Tibial nerve (tissue), 4 donors: ENCODE measurements around the gene CRB2. TPM values are rescaled to one million over a fixed set of nuclear protein-coding genes. Genes with fewer than 3 reads are reported as not detected.

ENCODE experiments used
- DNase-seq, 2 donors: peaks; one replicate each; pipeline ENCODE4 v3.0.0-alpha.2; 2019; ENCODE audit warnings: low spot score in 2 of 2
- H3K27ac ChIP-seq, 4 donors: fragments of 200-600 bp; sonication (generic) in 3 of 4; one replicate each; pipeline ENCODE4 v1.5.1; 2017 to 2019; ENCODE audit warnings: mild to moderate bottlenecking in 1 of 4
- H3K27me3 ChIP-seq, 2 donors: fragments of 200-600 bp; sonication (generic) in 1 of 2; one replicate each; pipeline versions ENCODE4 v1.5.1 to v1.6.0; 2017 to 2019
- H3K36me3 ChIP-seq, 3 donors: fragments of 200-600 bp; sonication (generic); one replicate each; pipeline ENCODE4 v1.5.1; 2018 to 2019
- H3K4me1 ChIP-seq, 4 donors: fragments of 200-600 bp; sonication (generic) in 3 of 4; one replicate each; pipeline ENCODE4 v1.5.1; 2017 to 2019
- H3K4me3 ChIP-seq, 4 donors: fragments of 200-600 bp; sonication (generic) in 3 of 4; one replicate each; pipeline ENCODE4 v1.5.1; 2017 to 2019; ENCODE audit warnings: mild to moderate bottlenecking in 1 of 4, moderate library complexity in 1 of 4
- H3K9me3 ChIP-seq, 4 donors: fragments of 200-600 bp; sonication (generic) in 3 of 4; one replicate each; pipeline ENCODE4 v1.5.1; 2017 to 2019
- EP300 ChIP-seq, 2 donors: sonication (generic); formaldehyde crosslinking; IDR thresholded peaks; one replicate each; pipeline ENCODE4 v1.6.1; 2017; ENCODE audit warnings: antibody characterized with exemption in 2 of 2, mild to moderate bottlenecking in 1 of 2
- POLR2A ChIP-seq, 2 donors: fragments of 450-650 bp; IDR thresholded peaks; one replicate each; pipeline ENCODE4 v1.6.1; 2017; ENCODE audit warnings: antibody characterized with exemption in 2 of 2, mild to moderate bottlenecking in 2 of 2, moderate library complexity in 2 of 2
- WGBS, 2 donors: methylation state at CpG; one replicate each; pipeline ENCODE4 v1.1.5; 2018; 5-methylcytosine and 5-hydroxymethylcytosine counted together
- total RNA-seq, 4 donors: library from RNA; depleted of rRNA; stranded (reverse); fragments of >200 nt; gene quantifications; one replicate each; pipeline ENCODE4 v1.1.0, GENCODE V29; 2016
- TF ChIP-seq, protein P1 (sequence below), 5 experiments: fragments of 200-600 bp in 3 of 5; fragments of 450-650 bp in 2 of 5; sonication (generic) in 3 of 5; IDR thresholded peaks; one replicate each; pipeline ENCODE4 v1.5.1; 2016 to 2019; ENCODE audit warnings: antibody characterized with exemption in 5 of 5, mild to moderate bottlenecking in 3 of 5, moderate library complexity in 2 of 5

The CRB2 gene
- total RNA-seq, 4 donors from 2014 or later: under 0.01 to 0.44 TPM; not detected in 2

DNA sequence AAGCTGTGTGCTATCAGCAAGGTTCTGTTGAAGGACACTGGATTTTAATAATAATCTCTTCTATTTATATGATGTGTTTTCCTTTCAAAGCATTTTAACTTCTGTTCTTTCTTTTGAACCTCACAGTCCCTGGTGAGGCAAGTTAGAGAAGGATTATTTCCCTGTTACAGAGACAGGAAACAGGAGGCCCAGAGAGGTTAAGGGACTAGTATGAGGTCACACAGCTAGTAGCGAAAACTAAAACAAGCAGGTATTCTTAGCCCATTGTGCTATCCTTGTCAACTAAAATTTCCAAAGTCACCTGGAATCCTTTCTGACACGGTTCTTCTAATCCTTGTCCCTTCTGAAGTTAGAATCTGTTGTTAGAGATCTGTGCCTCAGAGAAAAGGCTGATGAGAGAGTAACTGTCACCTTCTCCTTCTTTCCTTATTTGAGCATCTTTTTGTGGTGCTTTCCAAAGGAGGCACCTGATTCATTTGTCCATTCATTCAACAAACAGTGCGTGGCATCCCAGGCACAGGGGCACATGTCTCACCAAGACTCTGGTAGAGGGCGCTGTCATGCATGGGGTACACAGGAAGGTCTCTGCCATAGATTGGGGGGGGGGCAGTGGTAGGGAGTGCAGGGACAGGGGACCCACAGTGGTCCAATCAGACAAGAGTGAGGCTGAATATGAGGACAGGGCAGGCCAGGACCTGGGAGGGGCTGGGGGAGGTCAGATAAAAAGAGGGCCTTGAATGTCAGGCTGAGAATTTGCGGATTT lies 61.5 kb downstream of the CRB2 start:
- H3K9me3 ChIP-seq: no peaks in the 10 kb centered on the region
- no peak overlapping the region for H3K4me3 ChIP-seq
- H3K36me3 ChIP-seq: peaks cover 0 to 56% (median 0%) of the 10 kb centered on the region in 3 donors
- no peak for DNase-seq
- no peak overlapping the region for H3K27ac ChIP-seq
- 86 to 97% methylated on average over 5 of the region's 5 CpGs for WGBS, 2 donors
- H3K27me3 ChIP-seq: no peaks in the 10 kb centered on the region
- no peaks in the 10 kb centered on the region for H3K4me1 ChIP-seq
- no peak for TF ChIP-seq POLR2A (IDR thresholded peaks at IDR 0.05)
- TF ChIP-seq, protein P1, sequence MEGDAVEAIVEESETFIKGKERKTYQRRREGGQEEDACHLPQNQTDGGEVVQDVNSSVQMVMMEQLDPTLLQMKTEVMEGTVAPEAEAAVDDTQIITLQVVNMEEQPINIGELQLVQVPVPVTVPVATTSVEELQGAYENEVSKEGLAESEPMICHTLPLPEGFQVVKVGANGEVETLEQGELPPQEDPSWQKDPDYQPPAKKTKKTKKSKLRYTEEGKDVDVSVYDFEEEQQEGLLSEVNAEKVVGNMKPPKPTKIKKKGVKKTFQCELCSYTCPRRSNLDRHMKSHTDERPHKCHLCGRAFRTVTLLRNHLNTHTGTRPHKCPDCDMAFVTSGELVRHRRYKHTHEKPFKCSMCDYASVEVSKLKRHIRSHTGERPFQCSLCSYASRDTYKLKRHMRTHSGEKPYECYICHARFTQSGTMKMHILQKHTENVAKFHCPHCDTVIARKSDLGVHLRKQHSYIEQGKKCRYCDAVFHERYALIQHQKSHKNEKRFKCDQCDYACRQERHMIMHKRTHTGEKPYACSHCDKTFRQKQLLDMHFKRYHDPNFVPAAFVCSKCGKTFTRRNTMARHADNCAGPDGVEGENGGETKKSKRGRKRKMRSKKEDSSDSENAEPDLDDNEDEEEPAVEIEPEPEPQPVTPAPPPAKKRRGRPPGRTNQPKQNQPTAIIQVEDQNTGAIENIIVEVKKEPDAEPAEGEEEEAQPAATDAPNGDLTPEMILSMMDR (IDR thresholded peaks at IDR 0.05): no peak
- no peak for TF ChIP-seq EP300 (IDR thresholded peaks at IDR 0.05)

DNA sequence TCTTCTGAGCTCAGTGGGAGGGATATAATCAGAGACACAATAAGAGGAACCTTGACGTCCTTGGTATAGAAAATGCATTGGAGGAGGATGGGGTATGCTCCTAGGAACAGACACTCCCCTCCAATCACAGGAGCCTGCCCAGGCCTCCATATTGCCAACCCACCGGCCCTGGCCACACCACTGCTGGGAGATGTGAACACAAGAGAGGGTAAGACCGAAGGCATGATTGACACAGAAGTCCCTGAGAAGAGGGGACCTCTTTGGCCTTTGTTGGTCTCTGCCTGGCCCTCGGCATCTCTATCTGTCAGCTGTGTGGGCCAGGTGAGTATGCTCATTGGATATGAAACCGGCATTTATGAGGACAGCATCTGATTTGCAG lies 62.0 kb downstream of the CRB2 start:
- H3K4me1 ChIP-seq: no peaks in the 10 kb centered on the region
- H3K36me3 ChIP-seq: peaks cover 0 to 62% (median 0%) of the 10 kb centered on the region in 3 donors
- TF ChIP-seq POLR2A (IDR thresholded peaks at IDR 0.05) (no peak), EP300 (IDR thresholded peaks at IDR 0.05) (no peak)
- TF ChIP-seq, protein P1 (IDR thresholded peaks at IDR 0.05): no peak
- DNase-seq: no peak
- H3K4me3 ChIP-seq: no peak overlapping the region
- no peaks in the 10 kb centered on the region for H3K27me3 ChIP-seq
- no peaks in the 10 kb centered on the region for H3K9me3 ChIP-seq
- WGBS, 2 donors: 89 to 93% methylated on average over 5 of the region's 5 CpGs
- H3K27ac ChIP-seq: no peak overlapping the region

DNA sequence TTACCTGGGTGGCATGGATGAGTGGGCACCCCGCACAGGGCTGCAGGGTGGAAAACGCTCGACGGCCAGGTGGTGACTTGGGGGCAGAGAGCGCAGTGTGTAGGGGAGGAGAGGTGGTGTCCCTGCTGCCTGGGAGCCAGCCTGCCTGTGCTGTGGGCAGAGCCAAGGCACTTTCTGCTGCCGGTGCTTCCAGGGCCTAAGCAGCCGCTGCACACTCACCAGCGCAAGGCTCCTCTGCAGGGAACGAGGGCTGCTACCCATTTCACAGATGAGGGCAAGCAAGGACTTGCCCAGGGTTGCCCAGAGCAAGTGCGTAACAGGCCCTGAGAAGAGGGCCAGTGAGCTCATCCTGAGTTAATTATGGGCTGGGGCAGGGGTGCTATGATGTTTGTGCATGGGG lies 62.5 kb downstream of the CRB2 start:
- Histone ChIP-seq H3K27ac (no peak overlapping the region), H3K4me1 (no peaks in the 10 kb centered on the region), H3K27me3 (no peaks in the 10 kb centered on the region), H3K9me3 (no peaks in the 10 kb centered on the region), H3K36me3 (peaks cover 0 to 66% (median 0%) of the 10 kb centered on the region in 3 donors), H3K4me3 (no peak overlapping the region)
- DNase-seq: no peak
- WGBS, 2 donors: 91 to 96% methylated on average over 10 of the region's 10 CpGs
- TF ChIP-seq POLR2A (IDR thresholded peaks at IDR 0.05) (no peak), EP300 (IDR thresholded peaks at IDR 0.05) (no peak)
- TF ChIP-seq, protein P1 (IDR thresholded peaks at IDR 0.05): no peak

DNA sequence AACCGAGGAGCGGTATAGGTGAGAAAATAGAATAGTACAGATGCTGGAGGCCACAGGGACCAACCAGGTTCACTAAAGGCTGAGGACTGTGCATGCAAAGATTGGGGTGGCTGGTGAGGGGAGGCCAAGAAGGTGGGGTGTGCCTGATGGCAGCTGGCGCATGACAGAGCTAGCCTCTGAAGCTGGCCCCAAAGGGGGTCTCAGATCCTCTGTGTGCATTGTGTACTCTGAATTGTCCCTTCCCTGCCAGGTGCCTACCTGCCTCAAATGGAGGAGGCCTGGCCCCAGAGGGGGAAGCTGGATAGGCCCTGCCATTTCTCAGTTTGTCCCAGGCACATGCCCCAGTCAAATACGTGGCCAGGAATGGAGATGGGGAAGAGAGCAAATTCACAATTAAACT lies 63.1 kb downstream of the CRB2 start:
- peaks cover 0 to 72% (median 0%) of the 10 kb centered on the region in 3 donors for H3K36me3 ChIP-seq
- H3K4me1 ChIP-seq: no peaks in the 10 kb centered on the region
- H3K27me3 ChIP-seq: no peaks in the 10 kb centered on the region
- no peak overlapping the region for H3K4me3 ChIP-seq
- H3K9me3 ChIP-seq: no peaks in the 10 kb centered on the region
- TF ChIP-seq, protein P1 (IDR thresholded peaks at IDR 0.05): no peak
- TF ChIP-seq EP300 (IDR thresholded peaks at IDR 0.05) (no peak), POLR2A (IDR thresholded peaks at IDR 0.05) (no peak)
- WGBS, 2 donors: 80 to 86% methylated on average over 4 of the region's 4 CpGs
- no peak for DNase-seq
- H3K27ac ChIP-seq: no peak overlapping the region

DNA sequence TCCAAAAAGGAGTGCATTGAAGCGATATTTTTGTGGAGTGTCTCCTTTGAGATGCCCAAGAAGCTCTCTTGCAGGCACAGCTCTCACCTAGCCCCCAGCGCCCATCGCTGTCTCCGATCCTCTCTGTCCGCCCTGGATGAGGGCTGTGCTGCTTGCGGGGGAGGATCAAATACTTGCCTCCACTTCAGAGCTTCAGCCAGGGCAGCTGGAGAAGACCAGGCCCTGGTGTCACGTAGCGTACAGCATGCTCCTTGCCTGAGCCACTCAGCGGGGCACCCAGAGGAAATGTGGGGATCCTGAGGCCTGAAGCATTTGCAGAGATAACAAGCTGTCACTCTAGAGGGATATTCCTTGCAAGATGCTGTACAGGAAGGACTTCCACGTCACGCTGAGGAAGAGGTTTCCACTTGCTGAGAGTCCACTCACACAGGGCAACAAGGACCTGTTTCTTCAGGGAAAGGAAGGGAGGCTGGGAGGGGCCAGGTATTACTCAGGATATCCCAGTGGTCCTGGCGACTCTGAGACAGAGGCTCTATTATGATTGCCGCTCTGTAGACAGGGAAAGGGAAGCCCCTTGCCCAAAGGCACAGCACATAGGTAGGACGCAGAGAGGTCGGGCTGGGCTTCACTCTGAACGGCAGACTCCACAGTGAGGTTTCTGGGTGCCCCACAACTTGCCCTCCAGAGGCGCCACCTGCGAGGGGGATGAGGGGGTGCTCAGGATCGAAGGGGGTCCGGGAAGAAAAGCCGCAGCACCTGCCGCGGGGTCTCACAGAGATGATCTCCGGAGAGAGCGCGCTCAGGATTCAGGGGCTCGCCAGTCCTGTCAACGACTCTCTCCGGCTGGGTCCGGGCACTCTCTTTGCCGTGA lies 64.0 kb downstream of the CRB2 start:
- no peak overlapping the region for H3K4me3 ChIP-seq
- DNase-seq: no peak
- no peak for TF ChIP-seq POLR2A (IDR thresholded peaks at IDR 0.05)
- TF ChIP-seq, protein P1 (IDR thresholded peaks at IDR 0.05): no peak
- TF ChIP-seq EP300 (IDR thresholded peaks at IDR 0.05): no peak
- no peaks in the 10 kb centered on the region for H3K27me3 ChIP-seq
- no peaks in the 10 kb centered on the region for H3K4me1 ChIP-seq
- no peaks in the 10 kb centered on the region for H3K9me3 ChIP-seq
- H3K27ac ChIP-seq: no peak overlapping the region
- 86 to 87% methylated on average over 31 of the region's 31 CpGs for WGBS, 2 donors
- H3K36me3 ChIP-seq: peaks cover 0 to 76% (median 0%) of the 10 kb centered on the region in 3 donors
